ENCODE data around the gene TAF6. TPM values are rescaled to one million over a fixed set of nuclear protein-coding genes. Genes with fewer than 3 reads are reported as not detected.

TAF6 gene
- total and polyA plus RNA-seq, 9 of the 15 experiments (the other 6 are each of a cell fraction or from before 2014, with no cell fraction given) = 0.78 to 78.7 (median 21.3) TPM

DNA sequence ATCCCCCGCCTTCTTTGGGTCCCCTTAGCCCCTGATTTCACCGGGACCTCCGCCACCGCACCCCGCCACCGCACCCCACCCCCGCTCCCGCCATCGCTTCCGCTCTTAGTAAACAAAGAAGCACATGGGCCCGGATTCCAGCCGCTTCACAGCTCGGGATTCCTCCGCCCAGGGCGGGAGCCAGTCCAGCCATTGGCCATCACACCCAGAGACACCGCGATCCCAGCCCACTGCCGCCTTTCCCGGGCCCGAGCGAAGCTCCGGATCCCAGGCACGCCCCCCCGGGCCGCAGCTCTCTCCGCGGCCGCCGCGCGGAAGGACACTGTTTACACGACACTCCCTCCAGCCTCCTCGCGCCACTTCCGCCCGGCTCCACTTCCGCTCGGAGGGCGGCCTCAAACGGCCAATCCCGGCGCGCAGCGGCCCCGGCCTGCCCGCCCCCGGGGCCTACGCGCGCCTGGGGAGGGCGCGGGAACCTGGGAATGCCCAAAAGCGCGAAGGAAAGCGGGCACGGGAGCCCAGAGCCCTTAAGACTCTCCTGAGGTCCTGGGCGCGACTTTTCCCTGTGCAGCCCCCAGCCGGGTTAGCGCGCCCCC is 18.6 kb downstream of the TAF6 start (continued):
- TF ChIP-seq, protein P1, sequence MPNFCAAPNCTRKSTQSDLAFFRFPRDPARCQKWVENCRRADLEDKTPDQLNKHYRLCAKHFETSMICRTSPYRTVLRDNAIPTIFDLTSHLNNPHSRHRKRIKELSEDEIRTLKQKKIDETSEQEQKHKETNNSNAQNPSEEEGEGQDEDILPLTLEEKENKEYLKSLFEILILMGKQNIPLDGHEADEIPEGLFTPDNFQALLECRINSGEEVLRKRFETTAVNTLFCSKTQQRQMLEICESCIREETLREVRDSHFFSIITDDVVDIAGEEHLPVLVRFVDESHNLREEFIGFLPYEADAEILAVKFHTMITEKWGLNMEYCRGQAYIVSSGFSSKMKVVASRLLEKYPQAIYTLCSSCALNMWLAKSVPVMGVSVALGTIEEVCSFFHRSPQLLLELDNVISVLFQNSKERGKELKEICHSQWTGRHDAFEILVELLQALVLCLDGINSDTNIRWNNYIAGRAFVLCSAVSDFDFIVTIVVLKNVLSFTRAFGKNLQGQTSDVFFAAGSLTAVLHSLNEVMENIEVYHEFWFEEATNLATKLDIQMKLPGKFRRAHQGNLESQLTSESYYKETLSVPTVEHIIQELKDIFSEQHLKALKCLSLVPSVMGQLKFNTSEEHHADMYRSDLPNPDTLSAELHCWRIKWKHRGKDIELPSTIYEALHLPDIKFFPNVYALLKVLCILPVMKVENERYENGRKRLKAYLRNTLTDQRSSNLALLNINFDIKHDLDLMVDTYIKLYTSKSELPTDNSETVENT (CRISPR knock-in tag; IDR thresholded peaks at IDR 0.05) = peak; percentile 89
- TF ChIP-seq, protein P2, sequence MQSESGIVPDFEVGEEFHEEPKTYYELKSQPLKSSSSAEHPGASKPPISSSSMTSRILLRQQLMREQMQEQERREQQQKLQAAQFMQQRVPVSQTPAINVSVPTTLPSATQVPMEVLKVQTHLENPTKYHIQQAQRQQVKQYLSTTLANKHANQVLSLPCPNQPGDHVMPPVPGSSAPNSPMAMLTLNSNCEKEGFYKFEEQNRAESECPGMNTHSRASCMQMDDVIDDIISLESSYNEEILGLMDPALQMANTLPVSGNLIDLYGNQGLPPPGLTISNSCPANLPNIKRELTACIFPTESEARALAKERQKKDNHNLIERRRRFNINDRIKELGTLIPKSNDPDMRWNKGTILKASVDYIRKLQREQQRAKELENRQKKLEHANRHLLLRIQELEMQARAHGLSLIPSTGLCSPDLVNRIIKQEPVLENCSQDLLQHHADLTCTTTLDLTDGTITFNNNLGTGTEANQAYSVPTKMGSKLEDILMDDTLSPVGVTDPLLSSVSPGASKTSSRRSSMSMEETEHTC (IDR thresholded peaks at IDR 0.05) = 0 out of 2 replicates have a peak, but pooled peaks have one; percentile 51
- TF ChIP-seq MXI1 (IDR thresholded peaks at IDR 0.05; ENCODE audit: low read depth, low read length) (peak; percentile 85), RBBP5 (IDR thresholded peaks at IDR 0.05; ENCODE audit: borderline replicate concordance, insufficient read depth, low read length, poor library complexity, severe bottlenecking) (peak; percentile 74), ERF (CRISPR knock-in tag; IDR thresholded peaks at IDR 0.05) (peak; percentile 70; the same call in 1 of the 2 replicates), PHB (CRISPR knock-in tag; IDR thresholded peaks at IDR 0.05) (0 out of 2 replicates have a peak, but pooled peaks have one; percentile 52), NCOA1 (IDR thresholded peaks at IDR 0.05; ENCODE audit: low read depth) (peak; percentile 65; the same call in 1 of the 2 replicates), L3MBTL2 (IDR thresholded peaks at IDR 0.05) (peak; percentile 72; the same call in 1 of the 2 replicates)
- TF ChIP-seq, protein P3, sequence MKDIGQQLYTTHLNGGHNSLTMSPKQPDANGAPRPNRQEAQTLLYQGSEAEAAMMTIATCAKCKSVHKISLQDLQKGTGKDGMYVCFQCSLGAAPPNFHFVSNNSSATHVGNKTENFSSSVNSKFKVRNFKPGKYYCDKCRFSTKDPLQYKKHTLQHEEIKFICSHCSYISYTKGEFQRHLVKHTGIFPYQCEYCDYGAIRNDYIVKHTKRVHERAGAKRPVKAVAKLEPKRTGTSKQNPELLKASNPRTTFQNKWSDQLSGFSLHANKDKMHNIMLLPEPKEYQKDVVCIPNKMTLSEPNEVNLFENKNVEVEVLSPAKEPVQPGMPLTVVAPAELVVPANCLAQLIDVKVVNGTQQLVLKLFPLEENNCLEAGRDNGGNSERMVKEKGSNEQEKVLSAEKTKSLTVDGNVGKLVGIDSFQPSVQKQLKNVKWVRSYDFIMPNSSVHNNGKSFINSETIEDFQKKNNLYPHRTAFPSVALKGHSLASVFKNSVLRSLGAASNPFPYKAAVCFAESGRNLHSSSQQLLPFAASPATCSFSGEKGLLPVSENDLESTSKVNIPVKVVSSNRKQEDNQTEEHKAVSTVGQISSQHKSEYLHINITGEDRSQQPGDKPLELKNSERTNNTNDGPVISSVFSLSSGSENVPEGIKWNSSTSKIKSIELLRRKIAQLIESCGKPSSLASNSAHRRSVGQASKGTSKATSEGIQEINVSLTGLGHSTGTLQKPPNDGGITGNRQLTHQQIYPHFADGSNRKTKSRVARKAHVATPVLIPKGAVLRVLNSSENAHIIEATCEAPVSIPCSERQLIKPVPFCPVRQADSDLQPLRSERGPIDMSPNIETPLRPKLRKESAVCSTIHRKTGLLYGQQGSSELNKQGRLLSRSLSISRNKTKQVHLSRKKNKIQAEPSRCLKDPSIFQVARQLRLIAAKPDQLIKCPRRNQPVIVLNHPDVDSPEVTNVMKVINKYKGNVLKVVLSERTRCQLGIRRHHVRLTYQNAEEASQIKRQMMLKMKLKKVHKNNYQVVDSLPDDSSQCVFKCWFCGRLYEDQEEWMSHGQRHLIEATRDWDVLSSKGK (CRISPR knock-in tag; IDR thresholded peaks at IDR 0.05) = no peak
- TF ChIP-seq, protein P4, sequence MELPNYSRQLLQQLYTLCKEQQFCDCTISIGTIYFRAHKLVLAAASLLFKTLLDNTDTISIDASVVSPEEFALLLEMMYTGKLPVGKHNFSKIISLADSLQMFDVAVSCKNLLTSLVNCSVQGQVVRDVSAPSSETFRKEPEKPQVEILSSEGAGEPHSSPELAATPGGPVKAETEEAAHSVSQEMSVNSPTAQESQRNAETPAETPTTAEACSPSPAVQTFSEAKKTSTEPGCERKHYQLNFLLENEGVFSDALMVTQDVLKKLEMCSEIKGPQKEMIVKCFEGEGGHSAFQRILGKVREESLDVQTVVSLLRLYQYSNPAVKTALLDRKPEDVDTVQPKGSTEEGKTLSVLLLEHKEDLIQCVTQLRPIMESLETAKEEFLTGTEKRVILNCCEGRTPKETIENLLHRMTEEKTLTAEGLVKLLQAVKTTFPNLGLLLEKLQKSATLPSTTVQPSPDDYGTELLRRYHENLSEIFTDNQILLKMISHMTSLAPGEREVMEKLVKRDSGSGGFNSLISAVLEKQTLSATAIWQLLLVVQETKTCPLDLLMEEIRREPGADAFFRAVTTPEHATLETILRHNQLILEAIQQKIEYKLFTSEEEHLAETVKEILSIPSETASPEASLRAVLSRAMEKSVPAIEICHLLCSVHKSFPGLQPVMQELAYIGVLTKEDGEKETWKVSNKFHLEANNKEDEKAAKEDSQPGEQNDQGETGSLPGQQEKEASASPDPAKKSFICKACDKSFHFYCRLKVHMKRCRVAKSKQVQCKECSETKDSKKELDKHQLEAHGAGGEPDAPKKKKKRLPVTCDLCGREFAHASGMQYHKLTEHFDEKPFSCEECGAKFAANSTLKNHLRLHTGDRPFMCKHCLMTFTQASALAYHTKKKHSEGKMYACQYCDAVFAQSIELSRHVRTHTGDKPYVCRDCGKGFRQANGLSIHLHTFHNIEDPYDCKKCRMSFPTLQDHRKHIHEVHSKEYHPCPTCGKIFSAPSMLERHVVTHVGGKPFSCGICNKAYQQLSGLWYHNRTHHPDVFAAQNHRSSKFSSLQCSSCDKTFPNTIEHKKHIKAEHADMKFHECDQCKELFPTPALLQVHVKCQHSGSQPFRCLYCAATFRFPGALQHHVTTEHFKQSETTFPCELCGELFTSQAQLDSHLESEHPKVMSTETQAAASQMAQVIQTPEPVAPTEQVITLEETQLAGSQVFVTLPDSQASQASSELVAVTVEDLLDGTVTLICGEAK (IDR thresholded peaks at IDR 0.05) = peak; percentile 97
- TF ChIP-seq, protein P4 (CRISPR knock-in tag; IDR thresholded peaks at IDR 0.05) = no peak

Measured in K562 (cell line).